HG03139 (cell line): ENCODE data around the gene SHISA5.
A peak's percentile ranks its signal among the peaks of the same experiment; 100 is the strongest.
"Not testable (repeated sequence)": the region's sequence is repeated elsewhere in the genome, so short reads cannot be mapped to it uniquely, and the experiment has no call there.

ENCODE experiments used
- ATAC-seq: cut with Tn5 transposase; IDR thresholded peaks from one replicate; pipeline ENCODE4 v1.9.1; 2021; ENCODE audit not compliant: unreplicated experiment

SHISA5 gene

DNA sequence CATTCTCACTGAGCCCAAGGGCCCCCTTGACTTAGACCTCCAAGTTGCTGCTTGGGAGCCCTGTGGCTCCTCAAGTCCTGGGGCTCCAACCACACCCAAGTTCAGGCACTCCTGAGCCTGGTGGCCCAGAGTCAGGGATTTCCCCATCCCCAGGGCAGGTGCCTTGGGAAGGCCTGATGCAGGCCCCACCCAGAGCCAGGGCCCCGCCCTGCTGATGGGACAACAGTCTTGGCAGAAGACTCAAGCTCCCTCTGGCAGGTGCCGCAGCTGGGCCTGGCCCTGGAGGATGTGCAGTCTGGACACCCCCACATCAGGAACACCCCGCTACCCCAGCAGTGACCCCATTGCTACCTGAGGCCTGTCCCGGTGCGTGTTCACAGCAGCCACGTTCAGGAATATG lies 17.7 kb upstream of the SHISA5 start:
- no peak for ATAC-seq

- ATAC-seq, result no peak
Measured at GRCh38 chr3:48519277-48519643, 15.3 kb upstream of the SHISA5 start.

GRCh38 chr3:48518638-48519276 lies 14.8 kb upstream of the SHISA5 start:
- no peak for ATAC-seq

GRCh38 chr3:48518069-48518468 lies 14.1 kb upstream of the SHISA5 start:
- no peak for ATAC-seq

DNA sequence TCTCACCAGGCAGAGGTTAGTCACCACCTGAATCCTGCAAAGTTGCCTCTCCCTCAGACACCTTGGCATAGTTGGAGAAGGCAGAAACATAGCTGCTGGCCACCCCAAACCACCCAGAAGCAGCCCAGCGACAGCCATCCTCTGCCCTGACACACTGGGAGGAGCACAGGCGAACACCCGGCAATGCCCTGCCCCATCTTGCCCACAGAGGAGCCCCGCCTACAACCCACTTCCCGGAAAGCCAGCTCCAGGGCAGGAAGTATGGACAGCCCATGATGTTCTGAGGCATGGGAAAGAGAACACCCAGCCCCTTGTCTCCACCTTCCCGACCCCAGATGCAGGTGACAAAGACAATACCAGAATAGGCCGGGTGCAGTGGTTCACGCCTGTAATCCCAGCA lies 12.6 kb upstream of the SHISA5 start:
- no peak for ATAC-seq

- no peak for ATAC-seq
Measured at GRCh38 chr3:48514431-48515227, 10.7 kb upstream of the SHISA5 start.

DNA sequence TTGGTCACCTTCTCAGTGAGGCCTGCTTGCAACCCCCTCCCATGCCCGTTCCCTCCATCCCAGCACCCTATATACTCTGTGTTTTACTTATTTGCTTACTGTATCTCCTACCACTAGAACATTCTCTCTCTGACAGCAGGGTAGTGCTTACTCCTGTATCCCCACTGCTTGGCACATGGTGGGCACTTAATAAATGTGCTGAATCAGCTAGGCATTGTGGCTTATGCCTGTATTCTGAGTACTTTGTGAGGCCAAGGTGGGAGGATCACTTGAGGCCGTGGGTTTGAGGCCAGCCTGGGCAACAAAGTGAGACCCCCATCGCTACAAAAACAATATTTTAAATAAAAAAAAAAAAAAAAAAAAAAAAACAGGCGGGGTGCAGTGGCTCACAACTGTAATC lies 7.6 kb upstream of the SHISA5 start:
- ATAC-seq, result no peak

GRCh38 chr3:48507256-48508061 lies 3.5 kb upstream of the SHISA5 start:
- peak; percentile 54 for ATAC-seq

- ATAC-seq, result no peak
Measured at GRCh38 chr3:48505968-48506504, 2.1 kb upstream of the SHISA5 start.

DNA sequence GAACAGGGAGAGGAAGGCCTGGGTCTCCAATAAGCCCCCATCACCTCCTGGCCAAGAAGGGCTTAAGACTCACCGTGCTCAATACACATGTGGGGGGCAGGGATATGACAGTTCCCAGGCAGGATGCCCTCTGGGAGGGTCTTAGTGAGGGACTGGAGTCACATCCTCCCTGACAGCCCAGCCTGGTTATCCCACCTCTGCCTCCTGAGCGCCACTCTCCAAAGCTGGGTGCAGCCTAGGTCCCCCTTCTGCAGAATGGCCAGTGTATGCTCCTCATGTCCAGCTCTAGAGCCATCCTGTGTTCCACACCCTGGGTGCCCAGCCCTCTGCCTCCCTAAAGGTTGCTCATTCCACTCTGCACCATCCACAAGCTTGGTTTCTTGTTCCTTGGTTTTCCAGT lies 1.2 kb upstream of the SHISA5 start:
- ATAC-seq, result no peak

- no peak for ATAC-seq
Measured at GRCh38 chr3:48503401-48504050, 448 bp downstream of the SHISA5 start.

- no peak for ATAC-seq
Measured at GRCh38 chr3:48502728-48503168, 1.2 kb downstream of the SHISA5 start.

DNA sequence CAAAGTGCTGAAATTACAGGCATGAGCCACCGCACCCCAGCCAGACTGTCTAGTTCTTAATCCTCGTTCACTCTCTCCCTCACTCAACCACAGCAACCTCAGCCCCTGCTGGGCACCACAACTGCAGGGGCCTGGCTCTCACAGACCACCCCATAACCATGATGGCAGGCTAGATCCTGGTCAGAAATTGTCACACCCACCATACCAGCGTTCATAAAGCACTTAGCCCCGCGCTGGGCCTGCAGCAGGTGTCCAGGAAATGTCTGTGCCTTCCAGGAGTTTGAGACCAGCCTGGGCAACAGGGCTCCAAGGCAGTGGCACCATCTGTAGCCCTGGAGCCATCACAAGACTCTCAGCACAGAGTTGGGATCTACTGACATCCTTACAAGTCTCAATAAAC lies 1.9 kb downstream of the SHISA5 start:
- ATAC-seq, result no peak

DNA sequence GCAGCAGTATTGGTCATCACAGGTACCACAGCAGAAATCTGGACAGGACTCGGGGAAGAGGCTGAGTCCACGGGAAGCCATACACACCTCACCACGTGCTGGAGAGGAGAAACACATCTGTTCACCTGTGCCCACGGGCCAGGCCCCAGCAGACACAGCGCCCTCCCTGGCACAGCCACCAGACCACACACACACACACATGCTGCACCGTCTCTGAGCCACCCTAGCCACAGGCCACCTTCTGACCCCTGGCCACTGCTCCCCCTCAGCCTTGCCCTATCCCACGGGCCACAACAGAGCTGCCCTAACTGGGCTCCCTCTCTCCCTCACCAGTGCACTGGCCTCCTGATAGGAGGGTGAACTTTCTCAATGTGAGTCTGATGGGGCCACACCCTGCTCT lies 2.8 kb downstream of the SHISA5 start:
- ATAC-seq, result no peak

DNA sequence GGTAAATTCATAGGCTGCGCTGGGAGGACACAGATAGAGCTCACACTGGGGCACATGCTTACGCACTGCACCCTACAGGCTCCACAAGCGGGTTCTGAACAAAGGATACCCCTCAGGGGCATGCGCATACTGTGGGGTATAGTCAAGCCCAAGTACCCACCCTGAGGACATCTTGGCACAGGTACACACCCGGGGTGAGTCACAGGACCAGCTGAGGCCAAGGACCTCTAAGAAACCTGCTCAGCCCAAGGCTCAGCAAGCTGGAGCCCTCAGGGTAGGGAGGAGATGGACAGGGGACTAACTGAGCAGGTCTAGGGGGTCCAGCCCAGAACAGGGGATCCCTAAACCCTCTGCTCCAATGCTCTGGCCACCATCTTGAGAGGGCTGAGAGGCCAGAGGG lies 3.3 kb downstream of the SHISA5 start:
- ATAC-seq, result no peak

GRCh38 chr3:48493203-48493501 lies 10.8 kb downstream of the SHISA5 start:
- ATAC-seq, result no peak

DNA sequence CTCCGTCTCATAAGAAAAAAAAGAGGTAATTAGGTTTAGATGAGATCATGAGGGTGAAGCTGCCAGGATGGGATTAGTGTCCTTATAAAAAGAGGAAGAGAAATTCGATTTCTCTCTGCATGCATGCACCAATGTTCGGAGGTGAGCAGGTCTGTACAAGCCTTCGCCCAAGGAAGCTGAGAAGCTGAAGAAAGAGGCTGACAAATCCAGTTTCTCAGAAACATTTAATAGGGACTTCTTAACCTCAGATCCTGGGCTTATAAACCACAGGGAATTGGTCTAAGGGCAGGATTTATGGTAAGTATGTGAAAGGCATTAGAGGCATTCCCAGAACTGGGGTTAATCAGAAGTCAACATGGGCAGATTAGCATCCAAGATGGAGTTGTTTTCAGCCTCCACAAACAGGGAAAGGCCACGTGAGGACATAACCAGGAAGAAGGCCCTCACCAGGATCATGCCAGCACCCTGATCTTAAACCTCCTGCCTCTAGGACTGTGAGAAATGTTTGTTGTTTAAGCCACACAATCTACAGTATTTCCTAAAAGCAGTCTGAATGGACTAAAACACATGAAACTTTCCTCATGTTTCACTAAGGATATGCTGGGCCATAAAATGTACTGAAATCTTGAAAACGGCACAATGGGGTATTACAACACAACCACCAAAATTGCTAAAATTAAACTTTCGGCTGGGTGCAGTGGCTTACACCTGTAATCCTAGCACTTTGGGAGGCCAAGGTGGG lies 11.3 kb downstream of the SHISA5 start:
- no peak for ATAC-seq

GRCh38 chr3:48486952-48487351 lies 17.0 kb downstream of the SHISA5 start:
- ATAC-seq, result no peak

- ATAC-seq, result not testable (repeated sequence)
Measured at GRCh38 chr3:48482822-48483221, 21.2 kb downstream of the SHISA5 start.

- not testable (repeated sequence) for ATAC-seq
Measured at GRCh38 chr3:48480891-48481290, 23.1 kb downstream of the SHISA5 start.
